ENCODE data around the gene DCPS.

DCPS gene

GRCh38 chr11:126328444-126328843 lies 24.6 kb downstream of the DCPS start:
- no peak for DNase-seq (ENCODE audit: low spot score)

DNA sequence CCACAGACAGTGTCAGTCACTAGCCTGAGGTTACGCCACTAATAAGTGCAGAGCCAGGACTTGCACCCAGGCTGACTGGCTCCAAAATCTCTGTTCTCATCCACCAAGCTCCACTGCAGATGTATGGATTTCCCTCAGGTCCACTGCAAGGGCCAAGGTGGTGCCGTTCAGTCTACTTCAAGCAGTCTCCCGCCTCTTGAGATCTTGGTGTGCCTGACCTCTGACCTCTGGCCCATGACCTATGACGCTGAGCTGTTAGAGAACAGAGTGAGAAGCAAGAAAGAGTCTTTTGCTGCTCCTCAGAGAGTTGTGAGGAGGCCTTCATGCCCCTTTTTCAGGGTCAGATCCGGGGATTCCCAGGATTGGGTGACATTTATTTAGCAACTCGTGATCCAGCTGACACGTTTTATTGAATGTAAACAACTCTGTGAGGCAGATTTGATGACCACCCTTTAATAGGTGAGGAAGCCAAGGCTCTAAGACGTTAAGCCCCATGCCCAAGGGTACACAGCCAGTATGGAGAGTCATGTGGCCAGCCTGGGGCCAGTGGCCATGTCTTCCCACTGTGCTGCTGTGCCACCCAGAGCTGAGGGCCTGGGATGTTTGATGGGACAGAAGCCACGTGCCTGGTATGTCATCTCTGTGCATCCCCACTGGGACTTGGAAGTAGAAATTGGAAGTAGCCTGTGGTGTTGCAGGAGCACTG lies 25.2 kb downstream of the DCPS start:
- DNase-seq (ENCODE audit: low spot score) = no peak

DNA sequence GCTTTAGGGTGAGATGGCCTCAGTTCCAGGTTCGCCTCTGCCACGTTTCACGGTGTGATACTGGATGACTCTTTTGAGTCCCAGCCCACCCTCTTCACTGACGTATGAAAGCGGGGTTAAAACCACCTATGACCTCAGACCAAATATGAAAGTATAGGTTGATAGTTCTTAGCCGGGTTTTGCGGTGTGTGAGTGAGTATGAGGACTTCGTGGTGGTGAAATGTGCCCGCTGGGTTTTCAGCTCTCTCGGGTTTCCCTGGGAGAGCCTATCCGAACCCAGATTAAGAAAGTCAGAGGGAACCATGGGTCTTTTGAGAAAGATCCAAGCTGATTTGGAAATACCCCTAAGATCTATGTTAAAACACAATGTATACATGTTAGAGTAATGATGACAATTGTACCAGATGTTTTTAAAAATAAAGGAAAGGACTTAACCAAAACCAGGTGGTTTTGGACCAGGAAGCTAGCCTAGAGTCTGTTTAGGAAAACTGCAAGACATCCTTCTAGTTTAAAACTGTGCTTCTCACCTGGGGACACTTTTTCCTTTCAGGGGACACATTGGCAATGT lies 25.9 kb downstream of the DCPS start:
- no peak for DNase-seq (ENCODE audit: low spot score)

- DNase-seq (ENCODE audit: low spot score) = no peak
Observed at GRCh38 chr11:126331286-126331685, 27.4 kb downstream of the DCPS start.

DNA sequence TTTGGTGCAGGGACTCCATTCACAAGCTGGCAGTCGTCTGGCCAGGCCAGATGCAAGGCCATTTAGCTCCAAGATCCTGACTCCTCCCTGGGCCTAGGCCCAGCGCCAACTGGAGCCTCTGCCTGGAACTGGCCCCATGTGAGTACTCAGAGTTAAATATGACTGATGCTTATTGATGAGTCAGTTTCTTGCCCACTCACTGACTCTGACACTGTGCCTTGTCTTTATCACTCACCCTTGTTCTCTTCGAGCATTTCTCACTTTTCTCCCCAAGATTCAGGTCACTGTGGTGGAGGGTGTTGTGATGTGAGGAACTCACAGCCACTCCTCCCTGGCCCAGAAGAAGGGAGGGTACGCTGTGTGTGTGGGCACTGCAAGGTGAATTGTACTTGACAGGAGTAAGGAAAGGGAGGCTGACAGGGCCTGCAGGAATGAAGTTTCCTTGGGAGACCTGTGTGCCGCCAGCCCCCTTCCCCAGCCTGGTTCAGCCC lies 28.4 kb downstream of the DCPS start:
- DNase-seq (ENCODE audit: low spot score) = peak; percentile 37

- DNase-seq (ENCODE audit: low spot score) = no peak
Observed at GRCh38 chr11:126333142-126333541, 29.3 kb downstream of the DCPS start.

GRCh38 chr11:126334659-126335462 lies 31.0 kb downstream of the DCPS start:
- DNase-seq (ENCODE audit: low spot score) = no peak

- DNase-seq (ENCODE audit: low spot score) = no peak
Observed at GRCh38 chr11:126335463-126335760, 31.6 kb downstream of the DCPS start.

DNA sequence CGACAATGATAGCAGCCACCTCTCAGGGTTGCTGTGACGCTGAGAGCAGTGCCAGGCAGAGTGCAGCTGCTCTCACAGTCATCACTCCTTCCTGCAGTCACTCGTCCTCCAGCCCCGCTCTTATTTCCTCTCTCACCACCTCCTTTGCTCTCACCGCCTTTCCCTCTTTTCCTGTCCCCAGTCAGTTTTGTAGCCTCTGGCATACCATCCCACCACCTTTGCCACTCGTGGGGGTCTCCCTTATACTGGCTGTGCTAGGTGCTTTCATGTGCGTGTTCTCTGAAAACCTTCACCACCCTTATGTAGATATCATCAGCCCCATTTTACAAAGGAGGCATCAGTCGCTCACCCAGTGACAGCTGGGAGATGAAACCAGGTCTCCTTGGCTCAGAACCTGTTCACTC lies 32.3 kb downstream of the DCPS start:
- no peak for DNase-seq (ENCODE audit: low spot score)

GRCh38 chr11:126336671-126337101 lies 32.8 kb downstream of the DCPS start:
- no peak for DNase-seq (ENCODE audit: low spot score)

GRCh38 chr11:126337126-126337473 lies 33.2 kb downstream of the DCPS start:
- no peak for DNase-seq (ENCODE audit: low spot score)

DNA sequence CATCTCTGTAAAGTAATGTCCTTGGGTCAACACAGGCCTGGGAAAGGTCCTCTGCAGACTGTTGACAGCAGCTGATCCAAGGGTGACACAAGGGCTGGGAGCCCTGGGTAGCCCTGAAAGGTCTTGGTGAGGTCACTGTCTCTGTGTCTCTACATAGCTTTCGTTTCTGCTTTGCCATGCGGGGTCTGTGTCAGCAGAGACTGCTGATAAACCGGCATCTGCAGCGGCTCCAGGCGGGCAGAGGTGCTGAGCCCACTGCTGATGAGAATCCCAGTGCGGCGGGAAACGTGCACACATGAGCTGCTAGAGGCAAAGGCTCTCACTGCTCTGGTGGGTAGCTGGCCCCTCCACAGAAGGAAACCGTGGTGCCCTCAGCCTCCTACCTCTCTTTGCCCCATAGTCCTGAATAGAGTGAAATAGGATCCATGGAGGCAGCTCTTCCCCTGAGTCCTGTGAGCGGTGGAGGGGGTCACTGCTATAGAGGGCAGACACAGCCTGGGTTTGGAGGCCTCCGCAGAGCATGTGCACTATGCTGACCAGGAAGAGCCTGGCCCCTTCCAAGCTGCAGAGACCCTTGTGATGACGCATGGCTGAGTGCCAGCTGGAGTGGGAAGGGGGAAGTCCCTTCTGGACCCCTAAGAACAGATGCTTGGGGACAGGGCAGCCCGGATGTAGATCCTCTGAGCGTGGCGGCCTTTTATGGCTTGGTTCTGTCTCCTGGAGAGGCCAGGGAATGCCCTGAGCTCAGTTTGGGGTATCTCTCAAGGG lies 33.8 kb downstream of the DCPS start:
- DNase-seq (ENCODE audit: low spot score) = no peak

- DNase-seq (ENCODE audit: low spot score) = no peak
Observed at GRCh38 chr11:126338346-126339055, 34.6 kb downstream of the DCPS start.

DNA sequence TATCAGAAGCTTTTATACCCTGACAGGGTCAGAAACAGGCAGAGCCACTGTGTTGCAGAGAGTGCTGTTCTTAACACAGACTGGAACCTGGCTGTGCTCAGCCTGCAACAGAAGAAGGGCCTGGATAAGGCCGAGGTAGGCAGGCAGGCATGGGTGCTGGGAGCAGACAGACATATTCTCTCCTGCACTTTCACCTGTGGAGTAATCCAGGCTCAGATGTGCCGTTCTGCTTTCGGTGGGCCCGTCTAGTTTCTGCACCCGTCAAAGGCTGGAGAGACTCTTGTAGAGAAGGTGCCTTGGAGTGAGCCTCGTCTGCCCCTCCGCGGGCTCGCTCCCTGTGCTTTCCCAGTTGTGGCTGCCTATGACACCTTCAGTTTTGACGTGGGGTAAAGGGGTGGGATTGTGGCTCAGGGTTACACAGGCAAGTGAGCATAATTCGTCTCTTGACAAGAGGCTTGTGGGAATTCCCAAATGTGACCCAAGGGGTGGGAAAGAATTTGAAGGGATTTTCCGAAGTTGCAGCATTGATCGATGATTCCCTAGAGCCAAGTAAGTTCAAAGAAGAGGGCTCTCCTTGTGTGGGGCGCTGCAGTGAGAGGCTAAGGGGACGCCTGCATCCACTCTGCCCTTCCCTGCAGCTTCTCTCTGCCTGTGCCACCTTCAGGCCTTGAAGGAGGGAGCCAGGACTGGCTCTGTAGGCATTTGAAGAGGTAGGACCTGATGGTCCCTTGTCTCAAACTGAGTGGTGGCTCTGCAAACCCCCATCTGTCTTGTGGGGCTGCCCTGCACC lies 35.4 kb downstream of the DCPS start:
- DNase-seq (ENCODE audit: low spot score) = no peak

DNA sequence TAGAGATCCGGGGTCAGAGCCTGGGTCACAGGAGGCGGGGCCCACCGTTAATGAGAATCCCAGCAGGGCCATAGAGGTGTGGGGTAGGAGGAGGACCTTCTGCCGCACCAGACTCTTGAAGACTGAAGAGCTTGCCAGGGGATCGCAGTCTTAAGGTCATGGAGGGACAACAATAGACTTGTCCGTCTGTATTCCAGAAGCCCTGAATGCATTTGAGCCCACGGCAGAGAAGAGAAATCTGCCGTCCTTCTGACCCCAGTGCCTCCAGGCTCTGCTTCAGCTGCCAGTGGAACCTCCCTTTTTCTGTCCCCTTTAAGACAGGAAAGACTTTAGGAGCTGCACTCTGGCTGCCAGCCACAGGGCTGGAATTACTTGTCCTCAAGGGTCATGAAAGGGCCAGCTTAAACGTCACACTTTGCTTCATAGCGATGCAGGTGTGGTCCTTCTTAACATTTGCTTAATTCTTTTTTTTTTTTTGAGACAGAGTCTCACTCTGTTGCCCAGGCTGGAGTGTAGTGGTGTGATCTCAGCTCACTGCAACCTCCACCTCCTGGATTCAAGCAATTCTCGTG lies 36.1 kb downstream of the DCPS start:
- DNase-seq (ENCODE audit: low spot score) = no peak

- no peak for DNase-seq (ENCODE audit: low spot score)
Observed at GRCh38 chr11:126340960-126341606, 37.2 kb downstream of the DCPS start.

DNA sequence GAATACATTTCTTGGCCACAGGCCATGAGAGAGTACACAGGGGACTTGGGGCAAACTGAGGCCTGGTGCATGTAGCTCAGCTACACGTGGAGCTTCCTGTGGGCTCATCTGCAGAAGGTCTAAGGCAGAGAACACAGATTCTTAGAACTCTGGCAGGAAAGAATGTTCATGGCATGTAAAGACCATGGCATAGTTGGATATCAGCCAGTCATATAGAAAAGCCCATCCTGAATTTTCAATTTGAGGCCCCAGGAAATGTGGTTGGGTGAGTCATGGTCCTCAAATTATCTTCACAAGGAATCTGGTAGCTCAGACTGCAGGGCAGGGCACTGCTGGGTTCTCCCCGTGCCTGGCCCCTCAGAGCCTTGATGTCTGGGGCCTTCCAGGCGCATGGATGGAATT lies 37.9 kb downstream of the DCPS start:
- no peak for DNase-seq (ENCODE audit: low spot score)

DNA sequence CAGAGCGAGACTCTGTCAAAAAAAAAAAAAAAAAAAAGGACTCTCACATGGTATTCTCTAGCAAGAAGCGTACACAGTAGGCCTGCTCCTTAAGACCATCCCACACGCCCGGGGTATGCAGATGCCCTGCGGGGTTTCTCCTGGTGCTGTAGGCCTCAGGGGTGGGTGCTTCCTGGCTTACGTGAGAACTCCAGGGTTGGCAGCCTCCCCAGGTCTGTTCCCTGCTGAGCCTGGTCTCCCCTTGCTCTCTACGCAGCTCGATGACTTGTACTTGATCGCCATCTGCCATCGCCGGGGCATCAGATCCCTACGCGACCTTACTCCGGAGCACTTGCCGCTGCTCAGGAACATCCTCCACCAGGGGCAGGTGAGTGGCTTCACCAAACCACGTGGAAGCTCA lies 39.2 kb downstream of the DCPS start:
- DNase-seq (ENCODE audit: low spot score) = no peak

DNA sequence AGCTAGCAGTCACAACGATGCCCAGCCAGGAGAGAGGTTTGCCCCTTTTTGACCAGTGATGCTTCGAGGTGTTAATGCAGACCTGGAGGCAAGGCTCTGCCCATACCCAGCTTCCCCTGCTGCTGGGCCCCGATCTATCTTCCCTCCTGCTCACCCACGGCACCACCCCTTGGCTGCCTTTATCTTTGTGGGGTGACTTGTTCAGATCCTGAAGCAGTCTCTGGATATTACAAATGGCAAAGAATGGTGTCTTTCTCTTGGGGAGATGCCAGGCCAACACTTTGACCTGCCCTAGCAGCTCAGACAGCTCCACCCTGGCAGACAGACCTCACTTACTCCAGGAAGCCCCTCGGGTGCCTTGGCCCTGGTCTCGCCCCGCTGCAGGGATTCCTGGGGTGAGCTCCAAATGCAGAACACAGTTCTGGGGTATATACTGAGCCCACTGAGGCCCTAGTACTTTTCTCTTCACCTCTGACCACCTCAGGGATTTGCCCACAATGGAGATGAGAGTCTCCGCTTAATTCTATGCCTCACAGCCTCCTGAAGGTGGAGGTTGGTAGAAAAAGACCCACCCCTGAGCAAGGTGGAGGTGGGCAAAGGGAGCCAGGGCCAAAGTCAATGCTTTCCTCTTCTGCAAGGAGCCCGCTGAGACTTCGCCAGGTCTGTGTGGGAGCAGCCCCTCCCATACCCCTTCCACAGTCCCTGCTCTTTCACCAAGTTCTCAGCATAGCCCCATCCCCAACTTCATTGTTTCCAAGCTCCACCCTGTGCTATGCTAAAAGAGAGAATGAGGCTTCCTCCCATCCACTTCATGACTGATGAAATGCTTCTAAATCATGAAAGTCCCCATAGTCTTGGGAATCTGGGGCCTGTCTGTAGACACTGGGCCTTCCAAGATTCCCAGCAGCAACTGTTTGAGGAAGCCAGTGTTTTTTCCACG lies 40.6 kb downstream of the DCPS start:
- peak; percentile 71 for DNase-seq (ENCODE audit: low spot score)
